GM19328 (cell line): ENCODE data around the gene PRTG.
"Not testable (repeated sequence)": the region's sequence is repeated elsewhere in the genome, so short reads cannot be mapped to it uniquely, and the experiment has no call there.

Experiments
- ATAC-seq: cut with Tn5 transposase; IDR thresholded peaks from one replicate; pipeline ENCODE4 v1.9.1; 2021; ENCODE audit warnings: mild to moderate bottlenecking, moderate library complexity; ENCODE audit not compliant: unreplicated experiment

Gene PRTG, protein sequence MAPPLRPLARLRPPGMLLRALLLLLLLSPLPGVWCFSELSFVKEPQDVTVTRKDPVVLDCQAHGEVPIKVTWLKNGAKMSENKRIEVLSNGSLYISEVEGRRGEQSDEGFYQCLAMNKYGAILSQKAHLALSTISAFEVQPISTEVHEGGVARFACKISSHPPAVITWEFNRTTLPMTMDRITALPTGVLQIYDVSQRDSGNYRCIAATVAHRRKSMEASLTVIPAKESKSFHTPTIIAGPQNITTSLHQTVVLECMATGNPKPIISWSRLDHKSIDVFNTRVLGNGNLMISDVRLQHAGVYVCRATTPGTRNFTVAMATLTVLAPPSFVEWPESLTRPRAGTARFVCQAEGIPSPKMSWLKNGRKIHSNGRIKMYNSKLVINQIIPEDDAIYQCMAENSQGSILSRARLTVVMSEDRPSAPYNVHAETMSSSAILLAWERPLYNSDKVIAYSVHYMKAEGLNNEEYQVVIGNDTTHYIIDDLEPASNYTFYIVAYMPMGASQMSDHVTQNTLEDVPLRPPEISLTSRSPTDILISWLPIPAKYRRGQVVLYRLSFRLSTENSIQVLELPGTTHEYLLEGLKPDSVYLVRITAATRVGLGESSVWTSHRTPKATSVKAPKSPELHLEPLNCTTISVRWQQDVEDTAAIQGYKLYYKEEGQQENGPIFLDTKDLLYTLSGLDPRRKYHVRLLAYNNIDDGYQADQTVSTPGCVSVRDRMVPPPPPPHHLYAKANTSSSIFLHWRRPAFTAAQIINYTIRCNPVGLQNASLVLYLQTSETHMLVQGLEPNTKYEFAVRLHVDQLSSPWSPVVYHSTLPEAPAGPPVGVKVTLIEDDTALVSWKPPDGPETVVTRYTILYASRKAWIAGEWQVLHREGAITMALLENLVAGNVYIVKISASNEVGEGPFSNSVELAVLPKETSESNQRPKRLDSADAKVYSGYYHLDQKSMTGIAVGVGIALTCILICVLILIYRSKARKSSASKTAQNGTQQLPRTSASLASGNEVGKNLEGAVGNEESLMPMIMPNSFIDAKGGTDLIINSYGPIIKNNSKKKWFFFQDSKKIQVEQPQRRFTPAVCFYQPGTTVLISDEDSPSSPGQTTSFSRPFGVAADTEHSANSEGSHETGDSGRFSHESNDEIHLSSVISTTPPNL

DNA sequence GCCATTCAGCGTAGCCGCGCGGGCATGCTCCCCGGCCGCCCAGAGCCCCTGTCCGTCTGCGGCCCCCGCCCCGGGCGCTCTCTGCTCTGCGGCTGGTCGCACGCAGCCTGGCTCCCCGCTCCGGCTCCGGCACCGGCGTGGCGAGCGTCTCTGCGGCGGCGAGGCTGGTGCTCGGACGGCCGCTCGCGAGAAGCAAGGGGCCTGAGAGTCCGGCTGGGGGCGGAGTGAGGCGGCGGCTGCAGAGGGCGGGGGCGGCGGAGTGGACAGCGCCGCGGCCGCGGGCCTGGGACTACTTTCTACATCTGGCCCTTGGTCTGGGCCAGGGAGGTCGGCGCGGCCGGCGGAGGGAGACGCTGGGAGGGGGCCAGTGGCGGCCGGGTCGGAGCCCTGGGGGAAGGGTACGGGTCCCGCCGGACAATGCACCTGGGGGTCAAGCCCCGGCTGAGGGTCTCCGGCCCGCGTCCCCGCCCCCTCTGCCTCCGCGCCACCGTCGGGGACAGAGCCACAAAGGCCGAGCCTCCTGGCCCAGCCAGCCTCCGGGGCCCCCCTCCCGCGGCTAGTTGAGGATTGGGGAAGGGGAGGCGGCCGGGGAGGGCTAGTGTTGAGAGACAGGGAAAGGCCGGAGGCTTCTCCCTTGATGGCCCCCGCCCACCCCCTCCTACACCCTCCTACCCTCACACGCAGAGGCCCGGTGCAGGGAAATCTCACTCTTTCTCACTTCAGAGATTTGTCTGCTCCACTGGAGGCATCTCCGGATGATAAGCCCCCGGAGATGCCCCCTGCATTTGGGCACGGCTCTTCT lies at the start of gene PRTG:
TSS of gene PRTG (minus strand) at position 226 of the 802 bp plus-strand sequence. CDS start at position 5, 221 bp downstream.
- no peak for ATAC-seq

DNA sequence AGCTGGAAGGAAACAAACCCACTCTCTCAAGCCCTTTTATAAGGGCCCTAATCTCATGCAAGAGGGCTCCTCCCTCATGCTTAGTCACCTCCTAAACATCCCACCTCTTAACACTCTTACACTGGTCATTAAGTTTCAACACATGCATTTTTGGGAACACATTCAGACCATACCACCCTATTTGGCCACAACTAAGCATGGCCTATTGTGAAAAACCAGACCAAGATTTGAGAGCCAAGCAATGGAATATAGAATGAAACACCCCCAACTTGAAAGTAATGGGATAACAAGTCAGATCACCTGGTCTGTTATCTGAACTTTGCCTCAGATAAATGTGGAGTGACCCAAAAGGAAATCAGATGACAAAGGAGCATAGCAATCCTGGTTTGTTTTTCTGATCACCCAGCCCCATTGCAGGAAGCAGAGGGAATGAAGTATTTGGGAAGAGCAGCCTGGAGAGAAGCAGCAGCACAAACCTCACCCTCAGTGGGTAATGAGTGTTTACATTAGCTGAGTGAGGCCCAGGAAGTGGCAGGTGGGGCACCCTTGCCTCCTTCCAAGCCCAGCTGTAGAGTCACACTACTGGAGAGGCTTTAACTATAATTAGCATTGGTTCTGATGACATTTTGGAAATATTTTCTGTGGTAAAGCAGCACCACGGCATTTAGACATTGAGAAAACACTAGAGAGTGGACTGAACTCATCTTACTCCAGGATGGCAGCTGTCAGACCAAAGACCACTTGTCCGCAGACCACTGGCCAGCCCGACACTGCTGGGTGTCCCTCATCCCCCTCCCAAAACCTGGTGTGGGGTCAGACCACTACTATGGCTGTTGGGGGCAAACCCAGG lies 48.8 kb upstream of the PRTG start:
- no peak for ATAC-seq

DNA sequence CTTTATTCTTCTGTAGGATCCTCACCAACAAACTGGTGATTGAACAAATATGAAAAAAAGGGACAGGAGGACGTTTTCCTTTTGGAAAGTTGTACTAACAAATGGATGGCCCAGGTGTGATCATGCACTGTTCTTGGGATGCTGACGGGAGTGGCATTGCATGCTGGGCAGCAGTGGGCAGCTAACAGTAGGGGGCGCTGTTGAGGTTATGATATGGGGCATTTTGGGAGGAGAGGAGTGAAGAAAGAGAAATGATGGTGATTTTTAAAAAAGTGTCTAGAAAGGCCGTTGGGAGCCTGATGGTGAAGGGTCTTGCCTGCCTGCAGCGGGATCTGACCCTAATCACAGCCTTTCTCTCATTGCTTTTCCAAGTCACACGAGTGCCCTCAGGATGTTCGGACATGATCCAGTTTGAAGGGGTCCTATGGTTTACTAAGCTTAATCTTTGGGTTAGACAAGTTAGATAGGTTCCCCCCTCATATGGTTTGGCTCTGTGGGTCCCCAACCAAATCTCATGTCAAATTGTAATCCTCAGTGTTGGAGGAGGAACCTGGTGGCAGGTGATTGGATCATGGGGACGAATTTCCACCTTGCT lies 46.2 kb upstream of the PRTG start:
- no peak for ATAC-seq

DNA sequence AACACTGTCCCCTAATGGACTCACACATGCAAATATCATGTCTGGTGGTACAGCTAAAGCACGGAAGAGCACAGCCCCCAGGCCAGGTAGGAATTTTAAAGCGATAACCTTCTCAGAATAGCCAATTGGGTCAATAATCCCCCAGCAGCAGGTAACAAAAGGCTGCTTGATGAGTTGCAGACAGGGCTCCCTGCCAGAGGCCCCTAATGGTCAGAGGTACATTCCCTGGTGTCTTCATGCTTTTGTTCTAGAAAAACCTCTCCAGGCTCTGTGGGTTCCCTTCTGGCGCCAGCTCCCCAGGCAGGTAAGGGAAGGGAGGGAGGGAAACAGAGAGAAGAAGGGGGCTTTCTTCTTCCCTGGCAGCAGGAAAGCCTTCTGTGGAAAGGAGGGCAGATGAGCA lies 43.4 kb upstream of the PRTG start:
- ATAC-seq, result no peak

DNA sequence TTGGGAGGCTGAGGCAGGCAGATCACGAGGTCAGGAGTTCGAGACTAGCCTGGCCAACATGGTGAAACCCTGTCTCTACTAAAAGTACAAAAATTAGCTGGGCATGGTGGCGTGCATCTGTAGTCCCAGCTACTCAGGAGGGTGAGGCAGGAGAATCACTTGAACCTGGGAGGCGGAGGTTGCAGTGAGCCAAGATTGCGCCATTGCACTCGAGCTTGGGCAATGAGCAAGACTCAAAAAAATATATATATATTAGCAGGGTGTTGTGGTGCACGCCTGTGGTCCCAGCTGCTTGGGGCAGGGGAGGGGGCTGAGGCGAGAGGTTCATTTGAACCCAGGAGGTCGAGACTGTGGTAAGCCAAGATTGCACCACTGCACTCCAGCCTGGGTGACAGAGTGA lies 42.6 kb upstream of the PRTG start:
- ATAC-seq, result not testable (repeated sequence)

DNA sequence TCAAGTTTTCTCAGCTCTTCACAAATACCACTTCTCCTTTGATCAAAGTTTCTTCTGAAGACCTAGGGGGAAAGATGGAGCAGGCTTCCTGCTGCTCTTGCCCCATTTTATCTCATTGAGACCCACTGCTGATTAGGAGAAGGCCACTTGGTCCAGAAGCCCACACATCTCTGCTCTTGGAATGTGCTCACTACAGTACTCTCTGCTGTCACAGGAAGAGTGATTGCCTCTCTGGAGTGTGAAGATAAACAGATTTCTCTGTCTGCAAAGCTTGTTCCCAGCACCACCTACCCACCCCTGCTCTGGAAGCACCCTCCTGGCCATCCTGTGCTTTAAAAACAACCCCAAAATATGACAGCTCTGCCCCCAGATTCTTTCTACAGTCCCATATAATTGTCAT lies 41.3 kb upstream of the PRTG start:
- no peak for ATAC-seq

DNA sequence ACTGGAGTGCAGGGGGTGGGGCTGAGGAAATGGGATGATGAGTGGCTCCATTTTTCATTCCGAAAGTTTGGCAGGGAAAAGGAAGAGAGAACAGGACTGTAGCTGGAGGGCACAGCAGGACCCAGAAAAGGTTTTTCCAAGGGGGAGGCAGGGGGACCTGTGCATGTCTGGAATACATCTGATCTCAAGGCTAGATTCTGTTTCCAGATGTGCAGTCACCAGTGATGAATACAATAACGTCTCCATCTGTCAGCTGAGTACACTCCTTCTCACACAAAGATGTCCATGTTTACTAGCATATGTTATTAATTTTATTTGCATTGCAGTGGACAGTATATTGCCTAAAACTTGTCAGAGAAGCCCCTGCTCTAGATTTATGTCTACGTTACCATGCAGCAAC lies 39.9 kb upstream of the PRTG start:
- ATAC-seq, result no peak

DNA sequence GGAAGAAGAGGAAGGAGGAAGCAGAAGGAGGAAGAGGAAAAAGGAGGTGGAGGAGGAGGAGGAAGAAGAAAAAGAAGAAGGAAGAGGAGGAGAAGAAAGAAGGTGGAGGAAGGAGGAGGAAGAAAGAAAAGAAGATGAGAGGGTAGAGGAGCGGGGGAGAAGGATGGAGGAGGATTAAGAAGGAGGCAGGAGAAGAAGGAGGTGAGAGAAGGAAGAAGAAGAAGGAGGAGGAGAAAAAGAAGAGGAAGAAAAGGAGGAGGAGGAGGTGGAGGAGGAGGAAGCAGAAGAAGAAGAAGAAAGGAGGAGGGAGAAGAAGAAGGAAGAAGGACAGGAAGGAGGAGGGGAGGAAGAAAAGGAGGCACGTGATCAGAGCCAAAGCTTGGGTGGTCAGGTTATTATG lies 37.3 kb upstream of the PRTG start:
- no peak for ATAC-seq

DNA sequence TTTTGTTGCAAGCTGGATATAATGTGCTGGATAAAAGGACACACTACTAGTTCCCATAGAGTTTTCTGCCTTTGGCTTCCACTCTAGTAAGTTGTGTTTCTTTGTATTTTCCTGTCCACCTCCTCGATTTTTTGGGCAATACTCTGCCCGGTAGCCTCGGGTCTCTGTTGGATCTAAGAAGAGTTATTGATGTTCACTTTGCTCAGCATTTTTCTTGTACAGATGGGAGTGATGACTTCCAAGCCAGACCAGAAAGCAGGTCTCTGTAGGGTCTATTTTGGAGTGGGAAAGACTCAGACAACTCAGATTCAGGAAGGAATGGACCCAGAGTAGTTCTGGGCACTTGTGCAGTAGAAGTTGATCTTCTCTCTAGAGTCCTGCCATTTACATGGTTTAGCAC lies 36.0 kb upstream of the PRTG start:
- ATAC-seq, result no peak

DNA sequence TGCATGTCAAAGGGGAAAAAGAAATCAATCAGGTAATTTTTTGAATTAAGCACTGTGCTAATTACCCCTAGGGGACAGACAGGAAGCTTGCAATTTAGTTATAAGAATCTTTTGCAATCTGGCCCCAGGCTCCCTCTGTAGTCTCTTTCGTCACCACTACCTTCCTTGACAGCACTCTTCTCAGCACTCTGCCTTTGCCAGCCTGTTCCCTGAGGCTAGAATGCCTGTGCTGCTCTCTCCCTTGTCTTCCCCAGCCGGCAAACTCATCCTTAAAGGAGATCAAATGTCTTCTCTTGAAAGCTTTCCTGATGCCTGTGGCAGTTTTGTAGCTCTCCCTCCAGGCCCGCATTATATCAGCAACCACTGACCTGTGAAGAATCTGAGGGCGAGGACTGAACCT lies 32.4 kb upstream of the PRTG start:
- ATAC-seq, result no peak

DNA sequence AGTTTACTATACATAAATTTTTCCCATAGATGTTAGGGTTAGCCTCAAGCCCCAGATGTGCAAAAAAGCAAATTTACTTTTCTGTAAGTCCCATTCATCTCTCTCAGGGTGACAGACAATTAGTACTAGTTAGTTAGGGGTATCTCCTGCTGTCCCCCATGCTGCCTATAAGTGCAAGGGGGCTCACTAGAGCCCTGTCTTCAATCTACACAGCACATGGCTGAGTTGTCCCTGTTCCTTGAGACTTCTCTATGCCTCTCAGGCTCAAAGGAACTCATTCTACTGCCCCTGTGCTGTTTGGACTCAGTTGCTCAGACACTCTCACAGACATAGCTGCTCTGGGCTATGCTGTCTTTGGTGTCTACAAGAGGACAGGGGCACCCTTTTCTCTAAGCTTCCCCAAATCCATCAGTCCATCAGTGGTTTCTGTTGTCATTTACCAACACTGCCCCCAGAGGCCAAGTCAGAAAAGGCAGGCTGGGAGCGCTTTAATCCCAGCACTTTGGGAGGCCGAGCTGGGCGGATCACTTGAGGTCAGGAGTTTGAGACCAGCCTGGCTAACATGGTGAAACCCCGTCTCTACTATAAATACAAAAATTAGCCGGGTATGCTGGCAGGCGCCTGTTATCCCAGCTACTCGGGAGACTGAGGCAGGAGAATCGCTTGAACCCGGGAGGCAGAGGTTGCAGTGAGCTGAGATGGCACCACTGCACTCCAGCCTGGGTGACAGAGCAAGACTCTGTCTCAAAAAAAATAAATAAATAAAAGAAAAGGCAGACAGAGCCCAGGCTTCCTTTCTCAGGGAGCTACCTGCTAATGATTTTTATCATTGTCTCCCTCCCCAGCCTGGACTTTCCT lies 31.4 kb upstream of the PRTG start:
- ATAC-seq, result no peak

DNA sequence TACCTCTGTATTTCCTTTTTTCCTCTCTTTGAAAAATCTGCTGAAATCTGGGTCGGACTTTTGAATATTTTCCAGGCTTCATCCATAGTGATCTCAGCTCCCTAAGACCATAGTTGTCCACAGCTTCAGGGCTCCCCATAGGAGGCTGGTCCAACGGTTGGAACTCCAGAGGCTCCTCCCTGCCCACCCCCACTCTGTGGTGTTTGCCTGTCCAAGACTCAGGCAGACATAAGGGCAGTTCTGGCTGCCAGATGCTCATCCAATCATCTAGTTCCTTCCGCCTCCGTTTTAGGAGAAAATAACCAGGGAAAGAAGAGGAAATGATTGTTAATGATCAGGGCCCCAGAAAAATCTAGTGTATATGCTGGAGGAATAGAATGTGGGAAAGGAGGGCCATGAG lies 27.9 kb upstream of the PRTG start:
- no peak for ATAC-seq

DNA sequence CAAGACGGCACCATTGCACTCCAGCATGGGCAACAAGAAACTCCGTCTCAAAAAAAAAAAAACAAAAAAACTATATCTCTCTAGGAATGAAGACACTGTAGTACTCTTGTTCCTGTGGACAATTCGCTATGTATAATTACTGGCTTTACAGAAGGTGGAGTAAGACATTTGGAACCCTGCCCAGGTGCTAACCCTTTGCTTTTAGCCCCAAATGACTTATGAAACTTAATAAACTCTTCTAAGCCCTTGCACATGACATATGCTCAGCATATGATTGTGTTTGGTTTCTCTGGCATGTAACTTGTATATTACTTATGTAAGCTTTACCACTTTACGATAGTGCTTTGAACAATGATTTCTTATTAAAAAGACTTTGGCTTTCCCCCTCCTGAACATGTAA lies 27.3 kb upstream of the PRTG start:
- no peak for ATAC-seq

DNA sequence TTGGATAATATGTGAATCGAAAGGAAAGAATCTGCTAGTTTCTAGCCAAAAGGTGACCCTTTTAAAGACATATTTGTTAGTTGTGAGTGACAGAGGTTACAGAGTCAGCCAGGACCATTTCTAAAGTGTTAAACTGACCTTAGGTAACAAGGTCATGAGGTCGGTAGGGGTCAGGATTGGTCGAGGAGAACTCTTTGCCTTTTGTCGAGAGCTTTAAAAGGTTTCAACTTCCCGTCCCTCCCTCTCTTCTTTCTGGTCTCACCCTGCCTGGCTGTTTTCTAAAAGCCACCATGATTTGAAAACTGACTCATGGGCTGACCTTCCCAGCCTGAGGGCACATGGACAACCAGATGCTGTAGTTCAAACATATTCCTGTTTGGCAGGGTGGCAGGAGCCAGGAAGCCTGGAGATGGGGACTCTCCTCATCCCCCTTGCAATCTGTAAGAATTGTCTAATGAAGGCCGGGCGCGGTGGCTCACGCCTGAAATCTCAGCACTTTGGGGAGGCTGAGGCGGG lies 25.8 kb upstream of the PRTG start:
- ATAC-seq, result no peak

DNA sequence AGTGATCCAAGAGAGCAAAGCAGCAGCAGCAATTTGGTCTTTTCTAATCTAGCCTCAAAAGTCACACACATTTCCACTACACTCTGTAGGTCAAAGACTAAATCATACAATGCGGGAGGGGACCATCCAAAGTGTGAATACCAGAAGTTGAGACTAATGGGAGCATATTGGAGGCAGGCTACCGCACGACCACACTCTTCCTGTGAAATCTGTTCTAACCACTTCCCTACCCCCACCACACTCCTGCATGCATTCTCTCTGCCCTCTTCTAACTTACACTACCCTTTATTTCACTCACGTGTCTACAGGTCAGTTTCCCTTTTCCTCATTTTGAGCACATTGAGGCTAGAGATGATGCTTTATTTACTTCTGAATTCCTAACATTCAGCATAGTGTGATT lies 23.7 kb upstream of the PRTG start:
- ATAC-seq, result no peak

DNA sequence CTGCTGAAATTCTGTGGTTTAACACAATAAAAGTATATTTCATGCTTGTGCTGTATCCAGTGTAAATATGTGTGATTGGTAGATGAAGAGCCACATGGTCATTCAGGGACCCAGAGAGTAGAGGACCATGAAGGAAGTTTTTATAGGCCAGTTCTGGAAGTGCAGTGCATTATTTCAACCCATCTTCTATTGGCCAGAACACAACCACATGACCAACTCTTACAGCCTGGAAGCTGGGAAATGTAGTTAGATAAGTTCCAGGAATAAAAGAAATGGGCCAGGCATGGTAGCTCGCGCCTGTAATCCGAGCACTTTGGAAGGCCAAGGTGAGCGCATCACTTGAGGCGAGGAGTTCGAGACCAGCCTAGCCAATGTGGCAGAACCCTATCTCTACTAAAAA lies 21.4 kb upstream of the PRTG start:
- no peak for ATAC-seq

DNA sequence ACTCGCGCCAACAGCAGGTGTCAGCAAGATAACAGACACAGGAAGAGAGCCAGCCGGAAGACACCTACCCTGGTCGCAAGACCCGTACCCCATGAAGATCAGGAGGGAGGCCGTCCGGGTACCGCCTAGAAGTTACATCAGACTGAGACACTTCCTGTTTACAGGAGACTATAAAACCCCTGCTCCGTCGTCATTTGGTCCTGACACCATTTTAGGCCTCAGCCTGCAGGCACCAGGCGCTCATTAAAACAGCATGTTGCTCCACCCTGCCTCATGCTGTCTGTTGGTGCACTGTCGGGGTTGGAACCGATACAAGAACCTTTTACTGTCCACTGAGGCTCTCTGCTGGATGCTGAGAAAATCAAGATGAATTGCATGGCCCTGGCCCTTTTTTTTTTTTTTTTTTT lies 15.6 kb upstream of the PRTG start:
- ATAC-seq, result no peak

DNA sequence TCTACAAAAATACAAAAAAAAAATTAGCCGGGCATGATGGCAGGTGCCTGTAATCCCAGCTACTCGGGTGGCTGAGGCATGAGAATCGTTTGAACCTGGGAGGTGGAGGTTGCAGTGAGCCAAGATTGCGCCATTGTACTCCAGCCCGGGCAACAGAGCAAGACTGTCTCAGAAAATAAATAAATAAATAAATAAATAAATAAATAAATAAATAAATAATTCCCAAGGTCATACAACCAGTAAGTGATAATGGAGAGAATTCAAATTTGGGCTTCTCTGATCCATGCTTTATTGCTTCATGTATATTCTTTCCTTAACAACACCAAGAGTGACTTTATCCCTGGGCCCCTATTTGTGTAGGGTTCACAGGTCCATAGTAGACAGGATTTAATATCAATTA lies 10.5 kb upstream of the PRTG start:
- not testable (repeated sequence) for ATAC-seq
